K562 (cell line): ENCODE results near the gene BBX. TPM values are rescaled to one million over a fixed set of nuclear protein-coding genes. Genes with fewer than 3 reads are reported as not detected.

Source experiments
- ARID1B ChIP-seq: fragments of 450-650 bp; IDR thresholded peaks from 2 replicates; pipeline ENCODE4 v1.6.1; 2016; ENCODE audit warnings: antibody characterized with exemption, mild to moderate bottlenecking, inconsistent platforms
- CBX1 ChIP-seq: sonication (generic); IDR thresholded peaks from 2 replicates; pipeline ENCODE4 v1.6.1; 2016; ENCODE audit warnings: antibody characterized with exemption, low read depth, mild to moderate bottlenecking
- CREB1 ChIP-seq, 2 experiments: sonication (generic) in 1 of 2; formaldehyde crosslinking in 1 of 2; IDR thresholded peaks; 2 replicates each; pipeline versions ENCODE4 v1.6.1 to v1.8.0; 2012 to 2022; ENCODE audit warnings: inconsistent platforms in 1 of 2, mild to moderate bottlenecking in 1 of 2, missing genetic modification reagents in 1 of 2, moderate library complexity in 1 of 2
- CREM ChIP-seq: IDR thresholded peaks from 2 replicates; pipeline ENCODE4 v1.6.1; 2014; ENCODE audit warnings: antibody characterized with exemption, low read depth
- DIDO1 ChIP-seq: fragments of 450-650 bp; IDR thresholded peaks from 2 replicates; pipeline ENCODE4 v1.6.1; 2016; ENCODE audit warnings: low read depth, missing biosample characterization, missing genetic modification characterization
- E2F8 ChIP-seq: fragments of 450-650 bp; IDR thresholded peaks from 2 replicates; pipeline ENCODE4 v1.7.1; 2018; ENCODE audit warnings: mild to moderate bottlenecking, low read depth; ENCODE audit not compliant: partially characterized antibody
- FOS ChIP-seq: IDR thresholded peaks from 3 replicates; pipeline ENCODE4 v1.6.1; 2011; ENCODE audit not compliant: insufficient read length; ENCODE audit errors: extremely low read depth
- HMBOX1 ChIP-seq: sonication (generic); IDR thresholded peaks from 2 replicates; pipeline ENCODE4 v1.6.1; 2016
- HMG20A ChIP-seq: fragments of 450-650 bp; formaldehyde crosslinking; conservative IDR thresholded peaks from 2 replicates; pipeline ENCODE4 v1.4.0; 2020; ENCODE audit warnings: mild to moderate bottlenecking, mixed read lengths
- MAZ ChIP-seq, 2 experiments: fragments of 450-650 bp in 1 of 2; sonication (generic) in 1 of 2; formaldehyde crosslinking; IDR thresholded peaks in 1 of 2; conservative IDR thresholded peaks in 1 of 2; 2 replicates each; pipeline versions ENCODE4 v1.4.0 to v1.5.0; 2020; ENCODE audit warnings: mild to moderate bottlenecking in 1 of 2, missing genetic modification reagents in 1 of 2
- MCM7 ChIP-seq, 2 experiments: fragments of 450-650 bp; IDR thresholded peaks; 2 replicates each; pipeline ENCODE4 v1.6.1; 2016 to 2018
- NEUROD1 ChIP-seq: fragments of 150-350 bp; IDR thresholded peaks from 2 replicates; pipeline ENCODE4 v1.6.1; 2014; ENCODE audit warnings: borderline replicate concordance, low read length, low read depth; ENCODE audit not compliant: partially characterized antibody
- PCBP1 ChIP-seq: fragments of 200-400 bp; formaldehyde crosslinking; IDR thresholded peaks from 2 replicates; pipeline ENCODE4 v1.6.1; 2018; ENCODE audit warnings: mild to moderate bottlenecking, low read depth, low read length; ENCODE audit not compliant: poor library complexity, severe bottlenecking
- PKNOX1 ChIP-seq: fragments of 450-650 bp; IDR thresholded peaks from 2 replicates; pipeline ENCODE4 v1.6.1; 2016
- ZNF253 ChIP-seq: fragments of 250-450 bp; sonication (Bioruptor Pico); conservative IDR thresholded peaks from 2 replicates; pipeline ENCODE4 v1.6.1; 2021; ENCODE audit warnings: mild to moderate bottlenecking
- ZNF263 ChIP-seq: sonication (generic); formaldehyde crosslinking; IDR thresholded peaks from 2 replicates; pipeline ENCODE4 v1.8.0; 2022; ENCODE audit warnings: mild to moderate bottlenecking, missing genetic modification reagents, borderline replicate concordance
- ZNF384 ChIP-seq: IDR thresholded peaks from 2 replicates; pipeline ENCODE4 v1.6.1; 2012; ENCODE audit warnings: low read depth, low read length, improper control_type of control experiment
- ZNF518B ChIP-seq: fragments of 250-450 bp; sonication (Bioruptor Pico); IDR thresholded peaks from 2 replicates; pipeline ENCODE4 v1.5.0; 2021; ENCODE audit warnings: mild to moderate bottlenecking, moderate library complexity
- polyA plus RNA-seq, 8 experiments: library from polyadenylated mRNA; depleted of rRNA in 4 of 8; stranded (reverse) in 5 of 8; unstranded in 3 of 8; fragments of >200 nt; fragmentation: Nextera tagmentation in 2 of 8; fragmentation: Illumina TruSeq in 1 of 8; extraction: Ambion mirVana in 2 of 8; extraction: Trizol in 1 of 8; gene quantifications; 2 replicates each; pipeline versions ENCODE4 v1.2.1 to v1.2.3, GENCODE V29; 2011 to 2014; ENCODE audit warnings: inconsistent platforms in 1 of 8, missing spikeins in 1 of 8
- total RNA-seq, 7 experiments: library from RNA; depleted of rRNA in 6 of 7; stranded (reverse); fragments of >200 nt in 6 of 7; fragmentation: Illumina TruSeq in 2 of 7; extraction: Trizol in 2 of 7; gene quantifications; 2 replicates each; pipeline versions ENCODE4 v1.2.1 to v1.2.3, GENCODE V29; 2011 to 2021; ENCODE audit warnings: low replicate concordance in 1 of 7

The BBX gene
- total and polyA plus RNA-seq, 9 of the 15 experiments (the other 6 are each of a cell fraction or from before 2014, with no cell fraction given): 4.9 to 19.5 (median 11.8) TPM

GRCh38 chr3:107522510-107523288 is at the start of gene BBX (continued):
- TF ChIP-seq ZNF518B (CRISPR knock-in tag): no peak
- TF ChIP-seq ZNF263 (CRISPR knock-in tag): no peak
- no peak for TF ChIP-seq ZNF253 (CRISPR knock-in tag)
- no peak for TF ChIP-seq MCM7 (IDR thresholded peaks at IDR 0.05)
- TF ChIP-seq HMG20A (CRISPR knock-in tag): no peak
- TF ChIP-seq DIDO1 (tag): peak; percentile 71; the same call in 1 of the 2 replicates
- peak; percentile 80 for TF ChIP-seq FOS
- peak; percentile 67 for TF ChIP-seq CREM
- TF ChIP-seq MAZ (CRISPR knock-in tag; conservative IDR thresholded peaks at IDR 0.05 in 1 of 2, IDR thresholded peaks at IDR 0.05 in 1 of 2): peak in 1 of 2 experiments; percentile 33; a peak in 2 of 4 replicates
- TF ChIP-seq NEUROD1: peak; percentile 55
- no peak for TF ChIP-seq PCBP1
- TF ChIP-seq E2F8: no peak
- no peak for TF ChIP-seq ZNF384
- TF ChIP-seq CREB1 (IDR thresholded peaks at IDR 0.05): peak; percentile 56; the same call in 1 of the 2 replicates
- TF ChIP-seq CREB1 (CRISPR knock-in tag; IDR thresholded peaks at IDR 0.05): 0 out of 2 replicates have a peak, but pooled peaks have one; percentile 26
- no peak for TF ChIP-seq ARID1B
- TF ChIP-seq HMBOX1: no peak
- peak; percentile 99 for TF ChIP-seq PKNOX1
- no peak; the same call in 1 of the 2 replicates for TF ChIP-seq CBX1
